Anterior cingulate cortex (tissue), 58 donors: ENCODE measurements around the gene SEMA3B.
"Not testable (repeated sequence)": the region's sequence is repeated elsewhere in the genome, so short reads cannot be mapped to it uniquely, and the experiment has no call there.

ENCODE experiments used
- DNase-seq, 58 donors: peaks; one replicate each; lab custom pipeline; 2025; lab: John Stamatoyannopoulos, UW

The SEMA3B gene

GRCh38 chr3:50237133-50237651 lies 31.8 kb upstream of the SEMA3B start:
- peak in 6 of 58 donors; percentile 10 to 42 (median 26) for DNase-seq

- DNase-seq = peak in 56 of 58 donors; percentile 7 to 81 (median 62)
These were observed 31.0 kb upstream of the SEMA3B start for GRCh38 chr3:50237754-50238548.

- peak in 50 of 58 donors; percentile 16 to 84 (median 56) for DNase-seq
These were observed 30.4 kb upstream of the SEMA3B start for GRCh38 chr3:50238549-50239026.

GRCh38 chr3:50239649-50240048 lies 29.3 kb upstream of the SEMA3B start:
- no peak for DNase-seq

GRCh38 chr3:50241163-50241562 lies 27.8 kb upstream of the SEMA3B start:
- DNase-seq = no peak

- no peak for DNase-seq
These were observed 27.1 kb upstream of the SEMA3B start for GRCh38 chr3:50241713-50242380.

- DNase-seq = no peak
These were observed 26.6 kb upstream of the SEMA3B start for GRCh38 chr3:50242381-50242770.

- DNase-seq = peak in 22 of 58 donors; percentile 16 to 63 (median 36)
These were observed 25.9 kb upstream of the SEMA3B start for GRCh38 chr3:50242851-50243542.

GRCh38 chr3:50243543-50243895 lies 25.4 kb upstream of the SEMA3B start:
- no peak for DNase-seq

GRCh38 chr3:50244813-50245212 lies 24.1 kb upstream of the SEMA3B start:
- DNase-seq = not testable (repeated sequence)

- DNase-seq = no peak
These were observed 23.6 kb upstream of the SEMA3B start for GRCh38 chr3:50245251-50245745.

GRCh38 chr3:50245831-50246516 lies 23.0 kb upstream of the SEMA3B start:
- peak in 56 of 58 donors; percentile 23 to 94 (median 75) for DNase-seq

GRCh38 chr3:50246517-50246954 lies 22.4 kb upstream of the SEMA3B start:
- peak in 1 of 58 donors; percentile 43 for DNase-seq

- DNase-seq = no peak
These were observed 20.6 kb upstream of the SEMA3B start for GRCh38 chr3:50248387-50248786.

GRCh38 chr3:50249457-50249856 lies 19.5 kb upstream of the SEMA3B start:
- DNase-seq = no peak

- no peak for DNase-seq
These were observed 18.4 kb upstream of the SEMA3B start for GRCh38 chr3:50250514-50250913.

GRCh38 chr3:50251220-50251619 lies 17.7 kb upstream of the SEMA3B start:
- peak in 4 of 58 donors; percentile 12 to 26 (median 22) for DNase-seq

GRCh38 chr3:50254577-50255250 lies 14.2 kb upstream of the SEMA3B start:
- DNase-seq = peak in 4 of 58 donors; percentile 15 to 53 (median 30)

- DNase-seq = no peak
These were observed 13.7 kb upstream of the SEMA3B start for GRCh38 chr3:50255251-50255615.
